ENCODE measurements around the gene ASB17. TPM values are rescaled to one million over a fixed set of nuclear protein-coding genes. Genes with fewer than 3 reads are reported as not detected.
"Not testable (repeated sequence)": the region's sequence is repeated elsewhere in the genome, so short reads cannot be mapped to it uniquely, and the experiment has no call there.

ASB17 gene
- total RNA-seq, 1 donor from 2014 or later = not detected

DNA sequence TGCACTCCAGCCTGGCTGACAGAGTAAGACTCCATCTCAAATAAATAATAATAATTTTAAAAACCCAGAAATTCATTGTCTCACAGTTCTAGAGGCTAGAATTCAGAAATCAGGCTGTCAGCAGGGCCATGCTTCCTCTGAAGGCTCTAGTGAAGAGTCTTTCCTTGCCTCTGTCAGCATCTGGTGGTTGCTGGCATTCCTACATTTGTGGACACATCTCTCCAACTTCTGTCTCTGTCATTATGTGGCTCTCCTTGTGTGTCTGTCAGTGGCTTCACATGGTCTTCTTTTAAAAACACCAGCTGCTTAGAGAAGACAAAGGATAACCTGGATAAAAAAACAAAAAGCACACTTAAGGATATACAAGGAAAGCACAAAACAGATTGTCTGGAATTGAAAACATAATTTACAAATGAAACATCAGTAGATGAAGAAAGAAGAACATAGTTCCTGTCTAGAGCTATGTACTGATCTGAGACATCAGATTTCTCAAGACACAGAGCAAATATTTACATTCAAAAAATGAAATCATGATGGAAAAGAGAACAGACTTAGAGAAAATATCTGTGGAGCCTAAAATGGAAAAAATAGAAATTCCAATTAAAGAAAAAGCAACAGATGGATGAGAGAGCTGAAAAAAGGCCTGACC lies 32.7 kb upstream of the ASB17 start:
- Mint-ChIP-seq H3K9me3 (ENCODE audit: low read depth) (peaks cover 15% of the 10 kb centered on the region), H3K4me1 (ENCODE audit: low read depth) (peaks cover 11% of the 10 kb centered on the region), H3K27ac (ENCODE audit: unreplicated experiment) (peak overlapping the region; percentile 43), H3K36me3 (ENCODE audit: low read depth) (peaks cover 2% of the 10 kb centered on the region), H3K27me3 (ENCODE audit: low read depth) (no peaks in the 10 kb centered on the region), H3K4me3 (ENCODE audit: unreplicated experiment) (no peak overlapping the region)
- DNase-seq (ENCODE audit: low spot score) = no peak
- TF ChIP-seq, protein P1, sequence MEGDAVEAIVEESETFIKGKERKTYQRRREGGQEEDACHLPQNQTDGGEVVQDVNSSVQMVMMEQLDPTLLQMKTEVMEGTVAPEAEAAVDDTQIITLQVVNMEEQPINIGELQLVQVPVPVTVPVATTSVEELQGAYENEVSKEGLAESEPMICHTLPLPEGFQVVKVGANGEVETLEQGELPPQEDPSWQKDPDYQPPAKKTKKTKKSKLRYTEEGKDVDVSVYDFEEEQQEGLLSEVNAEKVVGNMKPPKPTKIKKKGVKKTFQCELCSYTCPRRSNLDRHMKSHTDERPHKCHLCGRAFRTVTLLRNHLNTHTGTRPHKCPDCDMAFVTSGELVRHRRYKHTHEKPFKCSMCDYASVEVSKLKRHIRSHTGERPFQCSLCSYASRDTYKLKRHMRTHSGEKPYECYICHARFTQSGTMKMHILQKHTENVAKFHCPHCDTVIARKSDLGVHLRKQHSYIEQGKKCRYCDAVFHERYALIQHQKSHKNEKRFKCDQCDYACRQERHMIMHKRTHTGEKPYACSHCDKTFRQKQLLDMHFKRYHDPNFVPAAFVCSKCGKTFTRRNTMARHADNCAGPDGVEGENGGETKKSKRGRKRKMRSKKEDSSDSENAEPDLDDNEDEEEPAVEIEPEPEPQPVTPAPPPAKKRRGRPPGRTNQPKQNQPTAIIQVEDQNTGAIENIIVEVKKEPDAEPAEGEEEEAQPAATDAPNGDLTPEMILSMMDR (IDR thresholded peaks at IDR 0.05) = no peak

DNA sequence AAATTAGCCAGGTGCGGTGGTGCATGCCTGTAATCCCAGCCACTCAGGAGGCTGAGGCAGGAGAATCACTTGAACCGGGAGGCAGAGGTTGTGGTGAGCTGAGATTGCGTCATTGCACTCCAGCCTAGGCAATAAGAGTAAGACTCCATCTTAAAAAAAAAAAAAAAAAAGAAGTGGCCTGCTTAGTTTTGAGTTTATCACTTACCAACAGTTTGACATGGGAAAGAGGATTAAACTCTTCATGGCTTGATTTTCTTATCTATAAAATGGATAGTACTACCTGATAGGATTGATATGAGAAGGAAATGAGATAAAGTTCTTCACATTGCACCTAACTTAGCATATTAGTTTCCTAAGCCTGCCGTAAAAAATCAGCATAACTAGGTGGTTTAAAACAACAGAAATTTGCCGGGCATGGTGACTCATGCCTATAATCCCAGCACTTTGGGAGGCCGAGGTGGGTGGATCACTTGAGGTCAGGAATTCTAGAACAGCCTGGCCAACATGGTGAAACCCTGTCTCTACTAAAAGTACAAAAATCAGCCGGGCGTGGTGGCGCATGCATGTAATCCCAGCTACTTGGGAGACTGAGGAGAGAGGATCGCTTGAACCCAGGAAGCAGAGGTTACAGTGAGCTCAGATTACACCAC lies 32.0 kb upstream of the ASB17 start:
- H3K4me1 Mint-ChIP-seq (ENCODE audit: low read depth) = peaks cover 11% of the 10 kb centered on the region
- H3K9me3 Mint-ChIP-seq (ENCODE audit: low read depth) = peaks cover 15% of the 10 kb centered on the region
- H3K36me3 Mint-ChIP-seq (ENCODE audit: low read depth); H3K4me3 Mint-ChIP-seq (ENCODE audit: unreplicated experiment); H3K27ac Mint-ChIP-seq (ENCODE audit: unreplicated experiment); DNase-seq (ENCODE audit: low spot score); H3K27me3 Mint-ChIP-seq (ENCODE audit: low read depth): not testable (repeated sequence)

DNA sequence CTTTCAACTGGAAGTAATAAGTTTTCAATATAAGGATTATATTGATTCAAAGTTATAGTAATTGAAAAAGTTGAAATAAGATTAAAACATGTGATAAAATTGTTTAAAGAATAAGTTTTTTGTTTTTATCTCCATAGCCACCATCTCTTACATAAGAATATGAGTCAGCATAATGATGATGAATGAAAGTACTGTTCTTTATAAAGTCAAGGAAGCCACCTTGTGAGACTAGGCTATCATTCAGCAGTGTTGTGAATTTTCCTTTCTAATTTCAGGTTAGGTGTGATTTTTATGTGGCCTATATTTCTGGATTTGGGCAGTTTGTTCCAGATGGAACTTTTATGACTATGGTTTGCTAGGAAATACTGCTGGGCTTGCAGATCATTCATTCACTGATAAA lies 22.4 kb upstream of the ASB17 start:
- TF ChIP-seq, protein P1 (IDR thresholded peaks at IDR 0.05) = no peak
- H3K9me3 Mint-ChIP-seq (ENCODE audit: low read depth) = no peaks in the 10 kb centered on the region
- no peaks in the 10 kb centered on the region for H3K27me3 Mint-ChIP-seq (ENCODE audit: low read depth)
- no peak for DNase-seq (ENCODE audit: low spot score)
- H3K27ac Mint-ChIP-seq (ENCODE audit: unreplicated experiment) = no peak overlapping the region
- no peaks in the 10 kb centered on the region for H3K4me1 Mint-ChIP-seq (ENCODE audit: low read depth)
- no peak overlapping the region for H3K4me3 Mint-ChIP-seq (ENCODE audit: unreplicated experiment)
- no peaks in the 10 kb centered on the region for H3K36me3 Mint-ChIP-seq (ENCODE audit: low read depth)

DNA sequence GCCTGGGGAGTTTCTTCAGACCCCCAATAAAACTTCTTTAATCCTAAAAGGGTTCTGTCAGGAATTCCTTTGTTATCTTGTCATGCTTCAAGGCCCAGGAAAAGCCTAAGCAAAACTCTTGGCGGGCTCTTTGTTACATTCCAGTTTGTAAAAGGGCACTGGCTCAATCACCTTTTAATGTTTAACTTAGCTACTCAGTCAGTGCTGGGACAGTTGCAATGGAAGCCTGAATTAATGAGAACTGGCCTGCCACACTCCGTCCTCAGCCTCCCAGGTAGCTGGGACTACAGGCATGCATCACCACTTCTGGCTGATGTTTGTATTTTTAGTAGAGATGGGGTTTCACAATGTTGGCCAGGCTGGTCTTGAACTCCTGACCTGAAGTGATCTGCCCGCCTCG lies 21.3 kb upstream of the ASB17 start:
- Mint-ChIP-seq H3K4me3 (ENCODE audit: unreplicated experiment) (no peak overlapping the region), H3K4me1 (ENCODE audit: low read depth) (no peaks in the 10 kb centered on the region), H3K27ac (ENCODE audit: unreplicated experiment) (no peak overlapping the region), H3K36me3 (ENCODE audit: low read depth) (no peaks in the 10 kb centered on the region), H3K9me3 (ENCODE audit: low read depth) (no peaks in the 10 kb centered on the region), H3K27me3 (ENCODE audit: low read depth) (no peaks in the 10 kb centered on the region)
- no peak for DNase-seq (ENCODE audit: low spot score)
- TF ChIP-seq, protein P1 (IDR thresholded peaks at IDR 0.05) = no peak

DNA sequence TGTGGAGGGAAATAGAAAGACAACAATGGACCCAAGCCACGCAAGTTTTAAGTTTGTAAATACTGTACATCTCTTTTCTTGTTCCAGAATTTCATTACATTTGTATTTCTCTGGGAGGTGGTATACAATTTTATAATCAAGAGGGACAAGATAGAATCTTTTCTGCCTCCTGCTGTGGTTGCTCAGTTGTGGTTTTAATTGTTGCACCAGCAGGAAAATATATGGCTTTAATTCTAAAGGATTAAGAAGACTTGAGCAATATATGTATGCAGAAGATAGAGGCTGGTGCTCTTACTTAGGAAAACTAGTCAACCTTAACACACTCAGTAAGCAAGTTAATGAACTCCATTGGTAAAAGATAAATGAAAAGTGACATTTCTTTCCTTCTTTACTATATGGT lies 19.8 kb upstream of the ASB17 start:
- DNase-seq (ENCODE audit: low spot score) = no peak
- H3K27me3 Mint-ChIP-seq (ENCODE audit: low read depth) = no peaks in the 10 kb centered on the region
- TF ChIP-seq, protein P1 (IDR thresholded peaks at IDR 0.05) = no peak
- H3K4me1 Mint-ChIP-seq (ENCODE audit: low read depth) = no peaks in the 10 kb centered on the region
- no peak overlapping the region for H3K4me3 Mint-ChIP-seq (ENCODE audit: unreplicated experiment)
- H3K27ac Mint-ChIP-seq (ENCODE audit: unreplicated experiment) = no peak overlapping the region
- H3K36me3 Mint-ChIP-seq (ENCODE audit: low read depth) = no peaks in the 10 kb centered on the region
- H3K9me3 Mint-ChIP-seq (ENCODE audit: low read depth) = peaks cover 4% of the 10 kb centered on the region

DNA sequence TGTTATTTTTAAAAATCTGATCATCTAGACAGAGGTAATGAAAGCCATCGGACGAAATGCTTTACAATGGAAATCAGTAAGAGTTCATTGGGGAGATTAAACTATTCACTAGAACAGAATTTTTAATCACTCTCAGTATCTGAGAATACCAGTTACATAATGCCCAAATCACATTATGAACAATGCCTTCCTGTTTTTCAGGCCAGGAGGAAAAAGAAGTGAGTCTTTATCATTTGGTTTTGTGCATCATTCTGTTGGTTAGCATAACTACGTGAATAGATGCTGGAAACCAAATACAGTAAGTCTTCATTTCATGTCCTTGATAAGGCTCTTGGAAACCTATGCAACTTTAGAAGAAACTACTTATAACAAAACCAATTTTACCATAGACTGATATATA lies 18.0 kb upstream of the ASB17 start:
- Mint-ChIP-seq H3K4me3 (ENCODE audit: unreplicated experiment) (no peak overlapping the region), H3K36me3 (ENCODE audit: low read depth) (peaks cover 3% of the 10 kb centered on the region), H3K4me1 (ENCODE audit: low read depth) (no peaks in the 10 kb centered on the region), H3K9me3 (ENCODE audit: low read depth) (peaks cover 20% of the 10 kb centered on the region), H3K27ac (ENCODE audit: unreplicated experiment) (no peak overlapping the region), H3K27me3 (ENCODE audit: low read depth) (no peaks in the 10 kb centered on the region)
- TF ChIP-seq, protein P1 (IDR thresholded peaks at IDR 0.05) = no peak
- DNase-seq (ENCODE audit: low spot score) = no peak

DNA sequence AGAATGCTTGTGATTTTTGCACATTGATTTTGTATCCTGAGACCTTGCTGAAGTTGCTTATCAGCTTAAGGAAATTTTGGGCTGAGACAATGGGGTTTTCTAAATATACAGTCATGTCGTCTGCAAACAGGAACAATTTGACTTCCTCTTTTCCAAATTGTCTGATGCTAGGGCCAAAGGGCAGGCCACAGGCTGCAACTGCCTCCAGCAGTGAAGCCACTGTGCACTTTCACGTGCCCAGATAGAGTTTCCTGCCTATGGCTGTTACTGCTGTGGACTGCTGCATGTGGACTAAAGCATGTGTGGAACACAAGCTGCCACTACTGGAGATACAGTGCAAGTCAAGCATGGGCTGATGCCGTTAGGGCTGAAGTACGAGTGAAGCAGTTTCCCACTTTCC lies 10.8 kb upstream of the ASB17 start:
- H3K27me3 Mint-ChIP-seq (ENCODE audit: low read depth); H3K36me3 Mint-ChIP-seq (ENCODE audit: low read depth); H3K4me3 Mint-ChIP-seq (ENCODE audit: unreplicated experiment); DNase-seq (ENCODE audit: low spot score); H3K27ac Mint-ChIP-seq (ENCODE audit: unreplicated experiment); H3K4me1 Mint-ChIP-seq (ENCODE audit: low read depth): not testable (repeated sequence)
- H3K9me3 Mint-ChIP-seq (ENCODE audit: low read depth) = peaks cover 22% of the 10 kb centered on the region

Measured in chondrocyte (in vitro differentiated cells).